Stimulated activated CD8-positive, alpha-beta memory T cell treated with anti-CD3 and anti-CD28 coated beads, Interleukin-15, amount 100 ng/mL, for 4 hours (primary cell): ENCODE results near the gene SLC44A5.
"Not testable (repeated sequence)": the region's sequence is repeated elsewhere in the genome, so short reads cannot be mapped to it uniquely, and the experiment has no call there.

ENCODE experiments used
- DNase-seq, 2 donors: peaks; one replicate each; pipeline ENCODE4 v3.0.0-alpha.2; 2020; ENCODE audit warnings: low read depth in 2 of 2

SLC44A5 gene

DNA sequence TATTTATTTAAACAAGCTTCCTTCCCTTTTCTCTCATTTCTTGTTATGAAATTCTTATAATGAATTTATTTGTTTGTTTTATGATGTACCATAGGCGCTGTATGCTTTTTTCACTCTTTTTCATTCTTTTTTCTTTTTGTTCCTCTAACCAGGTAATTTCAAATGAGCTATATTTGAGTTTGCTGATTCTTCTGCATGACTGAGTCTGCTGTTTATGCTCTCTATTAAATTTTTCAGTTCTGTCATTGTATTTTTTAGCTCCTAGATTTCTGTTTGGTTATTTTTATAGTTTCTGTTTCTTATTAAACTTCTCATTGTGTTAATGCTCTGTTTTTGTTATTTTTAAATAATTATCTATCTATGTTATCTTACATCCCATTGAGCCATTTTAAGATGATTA is 244.3 kb downstream of the SLC44A5 start:
- no peak for DNase-seq

DNA sequence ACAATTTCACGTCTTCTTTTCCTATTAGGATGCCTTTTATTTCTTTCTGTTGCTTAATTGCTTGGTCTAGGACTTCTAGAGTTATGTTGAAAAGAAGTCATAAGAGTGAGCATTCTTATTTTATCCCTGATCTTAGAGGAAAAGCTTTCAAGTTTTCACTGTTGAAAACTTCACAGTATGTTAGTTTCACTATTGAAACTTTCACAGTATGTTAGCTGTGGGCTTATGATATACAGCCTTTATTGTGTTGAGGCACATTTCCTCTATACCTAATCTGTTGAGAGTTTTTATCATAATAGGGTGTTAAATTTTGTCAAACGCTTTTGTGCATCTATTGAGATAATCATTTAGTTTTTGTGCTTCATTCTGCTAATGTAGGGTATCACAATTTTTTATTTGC is 249.7 kb downstream of the SLC44A5 start:
- no peak for DNase-seq

DNA sequence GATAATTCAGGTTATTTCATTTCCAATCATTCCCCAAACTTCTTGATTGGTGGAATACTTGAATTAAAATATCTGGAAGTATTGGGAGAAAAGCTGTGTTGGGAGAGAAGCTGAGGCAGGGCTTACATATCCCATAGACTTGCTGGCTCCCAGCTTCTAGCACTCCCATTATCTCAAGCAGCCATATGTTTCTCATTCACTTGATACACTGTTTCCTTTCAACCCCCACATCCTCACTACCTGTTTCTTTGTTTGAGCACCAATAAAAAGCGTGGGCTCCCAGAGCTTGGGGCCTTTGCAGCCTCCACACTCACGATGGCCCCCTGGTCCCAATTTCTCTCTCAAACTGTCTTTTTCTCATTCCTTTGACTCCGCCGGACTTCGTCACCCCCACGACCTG is 256.6 kb downstream of the SLC44A5 start:
- not testable (repeated sequence) for DNase-seq

DNA sequence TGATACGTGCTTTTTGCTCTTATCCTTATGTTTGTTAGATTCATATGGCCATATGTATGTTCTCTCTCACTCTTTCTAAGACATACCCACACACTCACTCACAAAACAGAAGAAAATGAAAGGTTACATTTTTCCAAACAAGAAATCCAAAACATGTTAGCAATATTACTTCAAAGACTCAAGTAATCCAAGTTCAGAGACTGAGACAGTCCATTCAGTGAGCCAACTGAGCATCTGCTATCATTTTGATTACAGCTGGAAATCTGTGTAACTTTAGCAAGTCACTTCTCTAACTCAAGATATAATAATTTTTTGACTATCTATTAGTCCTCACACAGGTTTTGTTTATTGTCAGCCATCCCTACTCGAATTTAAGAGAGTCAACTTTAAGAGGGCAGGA is 257.9 kb downstream of the SLC44A5 start:
- DNase-seq, result no peak

DNA sequence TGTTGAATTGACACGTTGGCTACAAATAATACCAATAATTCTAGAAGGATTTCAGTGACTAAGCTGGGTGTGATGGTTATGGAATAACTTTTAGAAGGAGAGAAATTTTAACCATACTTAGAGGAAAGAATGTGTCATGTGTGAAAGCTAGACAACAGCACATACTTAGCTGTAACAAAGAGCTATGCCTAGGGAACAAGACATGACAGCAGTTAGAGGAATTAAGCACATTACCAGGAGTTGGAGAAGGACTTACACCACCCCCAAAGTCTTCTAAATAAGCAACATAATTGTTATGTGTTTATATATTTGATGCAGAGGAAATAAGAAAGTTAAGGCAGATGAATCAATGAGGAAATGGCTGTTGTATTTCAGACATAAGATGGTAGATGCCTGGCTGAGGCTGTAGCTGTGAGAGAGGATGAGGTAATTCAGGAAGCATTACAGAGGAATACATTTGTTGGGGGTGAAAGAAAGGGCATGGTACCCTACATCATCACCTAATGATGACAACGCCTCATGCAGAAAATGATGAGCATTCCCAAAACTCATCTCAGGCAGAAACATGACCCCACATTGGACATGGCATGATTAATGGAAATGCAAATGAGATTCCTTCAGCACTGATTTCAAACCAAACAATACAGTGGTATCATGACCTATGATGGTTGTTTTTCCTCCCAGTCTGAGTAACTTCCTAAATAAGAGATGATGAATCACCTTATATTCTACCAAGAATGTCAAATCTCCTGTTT is 265.2 kb downstream of the SLC44A5 start:
- DNase-seq, result no peak

DNA sequence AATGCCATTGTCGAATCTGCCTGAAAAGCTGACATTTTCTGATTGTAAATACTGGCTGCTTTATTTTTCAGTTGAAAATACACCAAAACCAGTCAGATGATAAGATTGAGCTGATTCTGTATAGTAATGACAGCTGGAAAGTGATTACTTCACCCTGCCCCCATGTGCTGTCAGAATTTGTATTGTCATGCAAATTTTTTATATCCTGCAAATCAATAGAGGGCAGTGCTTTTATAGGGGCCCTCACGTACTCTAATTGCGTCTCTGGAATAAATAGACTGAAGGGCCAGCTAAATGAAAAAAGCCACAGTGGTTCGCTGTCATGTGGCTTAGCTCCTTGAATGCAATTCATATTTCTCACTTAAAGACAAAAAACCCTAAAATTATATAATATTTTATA is 268.1 kb downstream of the SLC44A5 start:
- DNase-seq, result no peak

DNA sequence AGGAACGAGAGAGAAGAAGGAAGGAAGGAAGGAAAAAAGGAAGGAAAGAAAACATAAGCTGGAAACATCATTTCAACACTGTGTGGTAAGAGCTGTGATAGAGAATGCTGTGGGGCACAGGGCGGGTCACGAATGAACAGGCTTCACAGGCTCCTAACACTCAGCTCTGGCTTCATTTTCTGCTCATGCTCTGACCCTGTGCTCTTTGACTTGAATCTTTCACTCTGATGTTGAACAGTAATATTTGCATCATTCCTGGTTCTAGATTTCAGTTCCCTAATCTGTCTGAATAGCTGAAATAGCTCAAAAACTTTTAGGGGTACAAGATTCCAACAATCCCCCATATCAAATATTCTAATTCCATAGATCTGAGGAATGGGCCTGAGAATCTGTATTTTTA is 269.4 kb downstream of the SLC44A5 start:
- no peak for DNase-seq

DNA sequence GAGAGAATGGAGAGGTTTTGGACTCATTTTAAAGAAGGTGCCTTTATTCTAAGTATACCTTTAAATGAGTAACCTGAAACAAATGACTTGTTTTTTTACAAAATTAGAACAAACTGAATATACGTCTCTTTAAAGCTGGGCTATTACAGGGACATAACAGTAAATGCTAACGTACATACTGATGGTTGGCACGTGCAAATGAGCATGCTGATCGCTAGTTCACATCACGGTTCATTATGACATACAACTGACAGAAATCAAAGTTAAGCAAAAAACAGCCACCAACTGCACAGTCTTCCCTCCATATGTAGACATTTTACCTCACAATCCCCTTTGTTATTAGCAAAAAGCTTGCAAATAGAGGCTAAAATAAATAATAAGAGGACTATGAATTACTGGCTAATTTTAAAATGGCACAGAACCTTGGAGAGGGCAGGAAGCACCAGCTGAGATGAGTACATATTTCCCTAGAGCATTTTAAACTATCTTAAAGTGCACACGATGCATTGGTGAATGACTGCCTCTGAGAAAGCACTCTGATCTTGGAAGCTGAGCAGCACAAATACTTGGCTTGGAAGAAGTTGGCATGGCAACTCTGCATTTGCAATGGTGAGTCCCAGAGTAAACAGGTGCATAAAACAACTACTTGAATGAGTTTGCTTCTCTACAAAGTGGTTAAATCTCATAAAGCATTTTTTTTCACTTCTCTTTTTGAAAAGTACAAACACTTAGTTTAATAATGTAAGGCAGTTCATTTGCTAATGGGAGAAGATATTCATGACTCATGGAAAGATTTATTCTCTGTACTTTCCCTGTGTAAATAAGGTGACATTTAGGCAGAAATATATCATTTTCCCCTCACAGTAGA is 272.1 kb downstream of the SLC44A5 start:
- no peak for DNase-seq

DNA sequence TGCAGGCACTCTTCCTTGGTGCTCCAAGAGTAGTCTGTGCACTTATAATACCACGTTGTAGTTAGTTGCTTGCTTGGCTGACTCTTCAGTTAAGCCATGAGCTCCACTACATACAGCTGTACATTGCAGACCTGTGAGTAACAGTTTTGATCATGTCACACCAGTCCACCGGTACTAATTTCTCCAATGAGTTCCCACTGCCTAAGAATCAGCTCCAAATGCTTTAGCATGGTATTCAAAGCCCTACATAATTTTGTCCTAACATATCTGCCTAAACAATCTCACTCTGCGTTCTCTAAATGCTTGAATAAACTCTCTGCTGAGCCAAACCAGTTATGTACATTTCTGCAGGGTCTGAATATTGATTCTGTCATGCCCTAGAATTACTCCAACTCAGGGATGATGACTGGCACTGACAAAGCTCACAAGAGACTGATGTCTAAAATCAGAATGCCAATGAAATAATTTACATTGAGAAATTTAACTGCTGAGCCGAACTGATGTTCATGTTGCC is 276.0 kb downstream of the SLC44A5 start:
- DNase-seq, result no peak

DNA sequence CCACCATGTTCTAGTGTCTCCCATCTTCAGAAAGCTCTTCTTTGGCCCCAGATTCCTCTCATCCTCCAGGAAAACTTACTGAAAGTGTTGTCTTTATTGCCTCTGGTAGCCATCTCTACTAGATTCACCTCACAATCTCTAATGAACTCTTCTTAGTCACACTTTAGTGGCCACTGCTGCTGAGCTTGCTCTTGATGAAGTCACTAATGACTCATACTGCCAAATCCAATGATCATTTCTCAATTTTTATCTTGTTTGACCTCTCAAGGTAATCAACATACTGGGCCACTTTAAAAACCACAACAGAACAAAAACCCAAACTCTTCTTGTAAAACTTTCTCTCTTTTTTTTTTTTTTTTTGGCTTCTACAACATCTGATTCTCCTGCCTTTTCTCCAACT is 280.3 kb downstream of the SLC44A5 start:
- no peak for DNase-seq

DNA sequence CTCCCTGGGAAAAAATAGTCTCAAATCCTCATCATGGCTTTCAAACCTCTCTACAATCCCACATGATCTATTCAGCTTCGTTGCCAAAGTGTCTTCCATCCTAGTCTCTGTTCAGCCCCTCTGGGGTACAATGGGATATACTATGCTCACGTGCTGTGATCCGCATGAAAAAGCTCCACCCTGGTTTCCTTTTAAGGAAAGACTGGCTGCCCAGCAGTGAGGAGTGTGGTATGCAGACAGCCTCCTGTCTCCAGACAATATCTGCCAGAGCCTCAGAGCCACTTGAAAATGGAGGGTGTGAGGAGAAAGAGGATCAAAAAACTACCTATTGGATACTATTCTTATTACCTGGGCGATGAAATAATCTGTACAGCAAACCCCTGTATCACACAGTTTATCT is 282.2 kb downstream of the SLC44A5 start:
- DNase-seq, result no peak

DNA sequence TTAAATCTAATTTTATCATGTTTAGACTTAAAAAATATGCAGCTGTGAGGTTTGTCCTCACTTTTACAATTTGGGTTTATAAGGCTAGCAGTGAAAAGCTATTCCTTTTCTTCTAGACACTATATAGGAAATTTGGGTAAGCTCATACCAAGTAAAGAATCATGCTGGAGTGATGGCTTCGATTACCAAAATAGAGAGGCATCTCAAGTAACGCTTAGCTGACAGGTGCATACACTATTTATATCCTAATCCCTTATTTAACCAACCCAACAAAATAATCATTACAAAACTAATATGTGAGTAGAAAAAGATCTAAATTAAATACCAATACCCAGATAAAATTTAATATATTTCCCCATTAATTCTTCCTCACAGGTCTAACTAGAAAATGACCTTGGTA is 283.5 kb downstream of the SLC44A5 start:
- no peak for DNase-seq

DNA sequence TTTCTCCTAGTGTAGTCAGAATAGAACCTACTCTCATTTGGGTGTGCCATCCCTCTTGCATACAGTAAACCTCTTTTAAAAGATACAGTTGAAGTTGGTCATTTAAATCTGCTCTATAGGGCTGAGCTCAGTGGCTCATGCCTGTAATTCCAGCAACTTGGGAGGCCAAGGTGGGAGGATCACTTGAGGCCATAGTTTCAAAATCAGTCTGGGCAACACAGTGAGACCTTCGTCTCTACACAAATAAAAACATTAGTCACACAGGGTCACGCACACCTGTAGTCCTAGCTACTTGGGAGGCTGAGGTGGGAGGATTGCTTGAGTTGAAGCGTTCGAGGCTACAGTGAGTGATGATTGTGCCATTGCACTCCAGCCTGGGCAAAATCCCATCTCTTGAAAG is 292.9 kb downstream of the SLC44A5 start:
- no peak for DNase-seq

DNA sequence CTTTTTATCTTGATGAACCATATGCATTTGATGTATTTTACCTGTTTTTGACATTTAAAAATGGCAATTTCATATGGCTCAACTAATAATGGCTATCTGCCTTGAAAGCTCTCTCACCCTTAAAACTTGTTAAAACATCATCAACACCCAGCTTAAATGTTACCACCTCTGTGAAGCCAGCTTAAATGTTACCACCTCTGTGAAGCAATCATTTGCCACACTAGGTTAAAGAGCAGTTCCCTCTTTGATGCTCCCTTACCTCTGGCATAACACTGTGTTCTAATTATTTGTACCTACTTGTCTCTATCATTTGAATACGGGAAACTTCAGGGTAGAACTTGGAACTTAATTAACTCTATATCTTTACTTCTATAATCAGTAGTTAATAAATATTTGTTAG is 294.7 kb downstream of the SLC44A5 start:
- no peak for DNase-seq

DNA sequence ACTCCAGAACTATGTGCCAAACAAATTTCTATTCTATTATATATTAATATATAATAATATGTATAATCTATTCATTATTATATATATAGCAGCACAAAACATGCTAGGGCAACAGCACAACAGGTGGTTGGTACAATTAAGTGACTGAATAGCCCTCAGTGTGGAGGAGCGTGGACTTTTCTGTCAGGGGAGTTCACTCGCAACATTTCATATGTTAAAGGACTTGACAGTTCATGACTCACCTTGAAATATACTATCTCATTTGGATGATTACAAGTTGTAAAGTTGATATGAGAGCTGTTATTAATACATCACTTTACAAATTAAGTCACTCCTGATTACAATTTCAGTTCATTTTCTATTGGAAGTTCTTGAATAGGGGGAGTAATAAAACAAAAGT is 298.3 kb downstream of the SLC44A5 start:
- no peak for DNase-seq

DNA sequence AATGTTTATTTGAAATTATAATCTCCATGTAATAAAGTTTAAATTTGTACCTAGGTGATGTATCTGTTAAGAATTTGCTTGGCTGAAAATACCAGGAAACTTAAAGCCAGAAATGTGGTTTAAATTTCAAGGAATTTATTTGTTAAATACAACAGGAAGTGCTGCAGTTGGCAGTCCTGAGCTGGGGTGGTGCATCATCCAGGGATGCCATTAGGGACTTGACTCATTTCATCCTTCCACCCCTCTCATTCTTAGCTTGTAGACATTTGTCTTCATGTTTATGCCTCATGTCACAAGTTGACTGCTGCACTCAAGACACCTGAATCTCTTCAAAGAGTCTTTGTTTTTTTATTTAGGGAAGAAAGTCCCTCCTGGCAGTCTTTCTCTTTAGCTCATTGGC is 300.8 kb downstream of the SLC44A5 start:
- DNase-seq, result no peak

DNA sequence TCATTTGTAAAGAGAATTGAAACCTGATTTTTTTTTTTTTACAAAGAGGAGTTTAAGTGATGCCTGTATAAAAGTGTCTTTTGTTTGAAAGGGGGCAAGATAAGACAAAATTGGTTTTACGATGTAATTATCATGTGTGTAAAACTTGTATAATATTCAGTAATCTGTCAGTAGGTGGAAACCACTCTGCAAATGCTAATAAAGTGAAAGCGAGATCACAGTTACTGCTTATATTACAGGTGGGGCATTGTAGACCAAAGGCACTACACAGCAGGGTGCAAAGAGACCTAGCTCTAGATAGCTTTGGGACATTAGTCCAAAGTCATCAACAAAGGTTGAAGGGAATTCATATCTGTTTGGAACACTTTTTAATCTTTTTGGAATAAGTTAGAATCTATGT is 302.5 kb downstream of the SLC44A5 start:
- no peak for DNase-seq

DNA sequence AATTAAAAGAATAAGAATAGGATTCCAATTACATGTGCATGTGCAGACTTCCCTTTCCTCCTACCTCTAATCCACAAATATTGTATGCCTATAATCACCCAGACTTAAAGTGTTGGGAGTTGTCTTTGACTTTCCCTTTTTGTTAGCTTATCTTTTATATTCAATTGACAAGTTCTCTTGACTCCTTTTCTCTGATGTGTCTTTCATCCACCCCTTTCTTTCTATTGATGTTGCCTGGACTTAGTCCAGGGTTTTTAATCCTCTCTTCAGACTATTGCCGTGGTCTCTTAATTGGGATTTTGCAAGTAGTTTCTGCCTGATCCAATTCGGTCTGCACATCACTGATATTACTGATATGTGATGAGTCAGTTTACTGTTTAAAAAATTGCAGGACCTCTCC is 305.9 kb downstream of the SLC44A5 start:
- no peak for DNase-seq

DNA sequence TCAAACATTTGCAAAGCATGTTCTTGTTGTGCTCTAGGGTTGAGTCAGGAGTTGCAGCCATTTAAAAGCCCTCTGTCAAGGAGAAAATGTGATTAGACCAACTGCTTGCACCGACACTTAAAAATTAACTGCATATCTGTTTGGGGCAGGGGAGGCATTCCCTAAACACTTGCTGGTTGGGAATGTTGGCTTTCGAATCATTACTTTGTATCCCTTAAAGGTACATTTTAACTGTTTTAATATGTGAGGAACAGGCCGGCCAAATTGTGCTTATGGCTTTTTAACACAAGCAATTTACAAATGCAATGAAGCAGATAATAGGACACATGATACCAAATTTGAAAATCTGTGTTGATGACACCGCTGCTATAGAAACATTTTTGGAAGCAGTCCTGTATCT is 317.6 kb downstream of the SLC44A5 start:
- no peak for DNase-seq

DNA sequence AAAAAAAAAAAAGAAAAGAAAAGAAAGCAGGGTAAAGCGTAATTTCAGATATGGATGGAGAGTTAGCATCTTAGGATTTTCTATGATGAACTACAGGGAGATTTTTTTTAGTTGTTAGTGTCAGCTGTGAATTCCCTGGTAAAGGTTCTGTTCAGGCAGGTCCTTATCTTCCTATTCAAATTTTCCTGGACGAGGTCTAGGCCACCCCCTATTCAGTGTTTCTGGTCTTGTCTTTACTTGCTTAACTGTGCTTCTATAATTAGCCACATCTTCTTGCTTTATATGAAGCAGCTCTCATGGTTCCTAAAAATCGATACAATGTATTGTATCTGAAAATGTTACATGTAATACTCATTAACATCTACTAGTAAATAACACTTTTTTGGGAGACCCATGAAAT is 318.9 kb downstream of the SLC44A5 start:
- DNase-seq, result no peak

DNA sequence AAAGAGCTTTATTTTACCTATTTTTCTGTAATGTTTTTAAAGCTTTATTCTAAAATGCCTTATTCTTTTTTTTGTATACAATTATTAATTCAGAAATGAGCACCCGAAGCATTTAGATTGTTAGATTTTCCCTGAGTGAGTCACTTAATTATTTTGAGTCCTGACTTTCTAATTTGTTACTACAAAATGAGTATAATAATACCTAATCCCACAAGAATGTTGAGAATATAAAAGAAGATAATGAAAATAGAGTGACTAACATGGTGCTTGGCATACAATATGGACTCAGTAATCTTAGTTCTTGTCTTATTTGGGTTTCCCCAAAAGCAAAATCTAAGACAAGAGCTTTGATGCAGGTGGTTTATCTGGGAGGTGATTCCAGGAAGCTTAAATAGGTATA is 334.5 kb downstream of the SLC44A5 start:
- no peak for DNase-seq

DNA sequence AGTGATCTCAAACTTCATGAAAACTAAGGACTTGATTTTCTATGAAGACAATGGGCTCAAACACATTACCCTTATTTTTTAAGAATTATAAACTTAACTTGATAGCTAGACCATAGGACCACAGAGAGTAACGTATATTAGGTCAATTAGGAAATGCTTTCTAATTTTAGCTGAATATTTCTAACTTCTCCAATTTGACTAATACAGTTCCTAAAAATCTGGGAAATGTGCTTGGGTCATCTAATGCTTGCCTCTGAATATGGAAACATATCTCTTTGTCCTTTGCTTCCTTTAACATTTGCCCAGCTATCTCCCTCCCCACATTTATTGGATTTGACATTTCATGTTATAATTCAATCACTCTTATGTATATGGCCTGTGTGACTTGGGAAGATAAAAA is 335.3 kb downstream of the SLC44A5 start:
- DNase-seq, result no peak

DNA sequence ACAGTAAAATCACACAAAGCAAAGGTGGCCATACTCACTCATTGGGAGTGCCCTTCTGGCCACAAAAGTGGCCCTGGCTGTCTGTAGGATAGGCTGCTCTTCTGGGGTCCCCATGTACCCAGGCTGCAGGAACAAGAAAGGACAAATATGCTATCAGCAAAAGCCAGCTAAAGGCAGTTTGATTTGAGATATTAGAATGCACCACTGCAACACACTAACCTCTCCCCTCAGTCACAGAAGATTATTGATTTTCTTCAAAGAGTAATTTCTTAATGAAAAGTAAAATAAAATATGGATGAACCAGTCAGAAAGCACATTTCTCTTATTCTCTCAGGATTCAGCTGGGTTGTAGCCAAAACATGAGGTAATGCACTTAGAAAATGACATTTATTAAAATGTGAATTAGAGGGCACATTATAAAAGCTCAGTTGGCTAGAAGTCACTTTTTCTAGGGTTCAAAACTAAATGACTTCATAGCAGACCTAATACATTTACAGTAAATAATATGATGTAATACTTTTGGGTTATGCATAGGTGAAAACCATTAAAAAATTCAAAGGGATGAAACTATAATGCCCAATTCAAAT is 335.9 kb downstream of the SLC44A5 start:
- no peak for DNase-seq
